Tibial nerve (tissue), 4 donors: Measurements from ENCODE around the gene MEN1. TPM values are rescaled to one million over a fixed set of nuclear protein-coding genes. Genes with fewer than 3 reads are reported as not detected.

Experiments
- DNase-seq, 2 donors: peaks; one replicate each; pipeline ENCODE4 v3.0.0-alpha.2; 2019; ENCODE audit warnings: low spot score in 2 of 2
- H3K27ac ChIP-seq, 4 donors: fragments of 200-600 bp; sonication (generic) in 3 of 4; one replicate each; pipeline ENCODE4 v1.5.1; 2017 to 2019; ENCODE audit warnings: mild to moderate bottlenecking in 1 of 4
- H3K27me3 ChIP-seq, 2 donors: fragments of 200-600 bp; sonication (generic) in 1 of 2; one replicate each; pipeline versions ENCODE4 v1.5.1 to v1.6.0; 2017 to 2019
- H3K36me3 ChIP-seq, 3 donors: fragments of 200-600 bp; sonication (generic); one replicate each; pipeline ENCODE4 v1.5.1; 2018 to 2019
- H3K4me1 ChIP-seq, 4 donors: fragments of 200-600 bp; sonication (generic) in 3 of 4; one replicate each; pipeline ENCODE4 v1.5.1; 2017 to 2019
- H3K4me3 ChIP-seq, 4 donors: fragments of 200-600 bp; sonication (generic) in 3 of 4; one replicate each; pipeline ENCODE4 v1.5.1; 2017 to 2019; ENCODE audit warnings: mild to moderate bottlenecking in 1 of 4, moderate library complexity in 1 of 4
- H3K9me3 ChIP-seq, 4 donors: fragments of 200-600 bp; sonication (generic) in 3 of 4; one replicate each; pipeline ENCODE4 v1.5.1; 2017 to 2019
- EP300 ChIP-seq, 2 donors: sonication (generic); formaldehyde crosslinking; IDR thresholded peaks; one replicate each; pipeline ENCODE4 v1.6.1; 2017; ENCODE audit warnings: antibody characterized with exemption in 2 of 2, mild to moderate bottlenecking in 1 of 2
- POLR2A ChIP-seq, 2 donors: fragments of 450-650 bp; IDR thresholded peaks; one replicate each; pipeline ENCODE4 v1.6.1; 2017; ENCODE audit warnings: antibody characterized with exemption in 2 of 2, mild to moderate bottlenecking in 2 of 2, moderate library complexity in 2 of 2
- WGBS, 2 donors: methylation state at CpG; one replicate each; pipeline ENCODE4 v1.1.5; 2018; 5-methylcytosine and 5-hydroxymethylcytosine counted together
- total RNA-seq, 4 donors: library from RNA; depleted of rRNA; stranded (reverse); fragments of >200 nt; gene quantifications; one replicate each; pipeline ENCODE4 v1.1.0, GENCODE V29; 2016
- TF ChIP-seq, protein P1 (sequence below), 5 experiments: fragments of 200-600 bp in 3 of 5; fragments of 450-650 bp in 2 of 5; sonication (generic) in 3 of 5; IDR thresholded peaks; one replicate each; pipeline ENCODE4 v1.5.1; 2016 to 2019; ENCODE audit warnings: antibody characterized with exemption in 5 of 5, mild to moderate bottlenecking in 3 of 5, moderate library complexity in 2 of 5

Gene MEN1
- total RNA-seq, 4 donors from 2014 or later = 15.3 to 30.9 (median 19.7) TPM

DNA sequence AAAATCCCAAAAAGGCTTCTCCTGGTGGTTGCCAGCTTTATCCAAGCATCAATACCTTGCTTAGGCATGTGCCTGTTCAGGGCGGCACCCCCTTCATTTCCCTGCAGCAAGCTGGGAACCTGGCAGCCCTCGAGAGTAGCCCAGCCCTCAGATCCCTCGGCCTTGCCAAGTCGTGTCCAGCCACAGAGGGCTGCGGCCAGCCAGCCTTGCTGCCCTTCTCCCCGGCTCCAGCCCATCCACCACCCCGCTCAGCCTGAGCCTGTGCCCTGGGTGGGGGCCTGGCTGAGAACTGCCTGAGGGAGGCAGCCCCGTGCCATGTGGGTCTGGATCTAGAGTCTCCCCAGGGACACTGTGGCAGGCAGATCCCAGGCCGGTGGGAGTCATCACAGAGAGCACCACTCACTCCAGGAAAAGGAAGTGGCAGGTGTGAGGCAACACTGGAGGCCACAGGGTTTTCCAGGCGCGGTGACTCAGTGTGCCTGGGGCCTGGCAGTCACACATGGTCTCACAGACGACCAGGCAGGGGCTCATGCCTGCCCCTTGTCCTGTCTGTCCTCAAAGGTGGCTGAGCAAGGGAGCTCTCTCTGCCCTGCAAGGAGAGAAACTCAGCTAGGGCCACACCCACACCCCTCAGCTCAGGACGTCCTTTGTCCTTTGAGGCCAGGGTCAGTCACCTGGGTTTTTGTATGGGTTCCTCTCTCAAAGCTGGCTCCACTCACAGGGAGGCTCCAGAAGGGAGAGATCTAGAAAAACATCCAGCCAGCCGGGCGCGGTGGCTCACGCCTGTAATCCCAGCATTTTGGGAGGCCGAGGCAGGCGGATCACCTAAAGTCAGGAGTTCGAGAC, 46.3 kb upstream of the MEN1 start:
- no peak for DNase-seq
- Histone ChIP-seq H3K4me3 (no peak overlapping the region), H3K4me1 (peaks cover 0 to 88% (median 73%) of the 10 kb centered on the region in 4 donors), H3K9me3 (no peaks in the 10 kb centered on the region), H3K36me3 (peaks cover 2 to 44% (median 5%) of the 10 kb centered on the region in 3 donors), H3K27me3 (no peaks in the 10 kb centered on the region), H3K27ac (peak overlapping the region; percentile 61 to 82 (median 80))
- TF ChIP-seq, protein P1, sequence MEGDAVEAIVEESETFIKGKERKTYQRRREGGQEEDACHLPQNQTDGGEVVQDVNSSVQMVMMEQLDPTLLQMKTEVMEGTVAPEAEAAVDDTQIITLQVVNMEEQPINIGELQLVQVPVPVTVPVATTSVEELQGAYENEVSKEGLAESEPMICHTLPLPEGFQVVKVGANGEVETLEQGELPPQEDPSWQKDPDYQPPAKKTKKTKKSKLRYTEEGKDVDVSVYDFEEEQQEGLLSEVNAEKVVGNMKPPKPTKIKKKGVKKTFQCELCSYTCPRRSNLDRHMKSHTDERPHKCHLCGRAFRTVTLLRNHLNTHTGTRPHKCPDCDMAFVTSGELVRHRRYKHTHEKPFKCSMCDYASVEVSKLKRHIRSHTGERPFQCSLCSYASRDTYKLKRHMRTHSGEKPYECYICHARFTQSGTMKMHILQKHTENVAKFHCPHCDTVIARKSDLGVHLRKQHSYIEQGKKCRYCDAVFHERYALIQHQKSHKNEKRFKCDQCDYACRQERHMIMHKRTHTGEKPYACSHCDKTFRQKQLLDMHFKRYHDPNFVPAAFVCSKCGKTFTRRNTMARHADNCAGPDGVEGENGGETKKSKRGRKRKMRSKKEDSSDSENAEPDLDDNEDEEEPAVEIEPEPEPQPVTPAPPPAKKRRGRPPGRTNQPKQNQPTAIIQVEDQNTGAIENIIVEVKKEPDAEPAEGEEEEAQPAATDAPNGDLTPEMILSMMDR (IDR thresholded peaks at IDR 0.05) = no peak
- TF ChIP-seq POLR2A (IDR thresholded peaks at IDR 0.05) = no peak
- TF ChIP-seq EP300 (IDR thresholded peaks at IDR 0.05) = peak in 1 of 2 donors; percentile 48
- 52 to 65% methylated on average over 17 to 19 of the region's 20 CpGs for WGBS, 2 donors

DNA sequence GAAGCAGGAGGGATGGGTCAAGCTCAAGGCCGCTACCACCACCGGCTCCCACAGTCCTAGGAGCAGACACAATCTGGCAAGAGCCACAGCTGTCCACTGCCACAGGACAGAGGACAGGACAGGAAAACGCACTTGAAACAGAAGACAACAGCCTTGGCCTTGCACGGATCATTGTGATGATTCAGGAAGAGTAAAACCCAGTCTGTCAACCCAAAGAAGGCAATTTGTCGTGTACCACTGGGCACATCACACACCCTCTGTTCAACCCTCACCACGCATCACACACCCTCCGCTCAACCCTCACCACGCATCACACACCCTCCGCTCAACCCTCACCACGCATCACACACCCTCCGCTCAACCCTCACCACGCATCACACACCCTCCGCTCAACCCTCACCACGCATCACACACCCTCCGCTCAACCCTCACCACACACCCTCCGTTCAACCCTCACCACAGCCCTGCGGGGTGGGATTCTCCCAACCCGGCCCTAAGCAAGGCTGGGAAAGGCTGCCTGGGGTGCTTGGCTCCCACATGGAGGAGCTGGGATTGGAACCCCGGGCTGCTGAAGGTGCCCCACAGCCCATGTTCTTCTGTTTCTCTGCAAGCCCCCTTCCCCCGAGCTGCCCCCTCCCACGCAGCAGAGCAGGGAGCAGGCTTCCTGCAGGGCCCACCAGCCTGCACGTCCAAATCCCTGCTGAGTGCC, 45.4 kb upstream of the MEN1 start:
- Histone ChIP-seq H3K27me3 (no peaks in the 10 kb centered on the region), H3K27ac (peak overlapping the region; percentile 61 to 82 (median 80)), H3K4me1 (peaks cover 0 to 91% (median 73%) of the 10 kb centered on the region in 4 donors), H3K36me3 (peaks cover 2 to 44% (median 5%) of the 10 kb centered on the region in 3 donors), H3K4me3 (no peak overlapping the region), H3K9me3 (no peaks in the 10 kb centered on the region)
- TF ChIP-seq POLR2A (IDR thresholded peaks at IDR 0.05) (no peak), EP300 (IDR thresholded peaks at IDR 0.05) (no peak)
- TF ChIP-seq, protein P1 (IDR thresholded peaks at IDR 0.05) = no peak
- WGBS, 2 donors = 66 to 78% methylated on average over 17 to 22 of the region's 22 CpGs
- no peak for DNase-seq

DNA sequence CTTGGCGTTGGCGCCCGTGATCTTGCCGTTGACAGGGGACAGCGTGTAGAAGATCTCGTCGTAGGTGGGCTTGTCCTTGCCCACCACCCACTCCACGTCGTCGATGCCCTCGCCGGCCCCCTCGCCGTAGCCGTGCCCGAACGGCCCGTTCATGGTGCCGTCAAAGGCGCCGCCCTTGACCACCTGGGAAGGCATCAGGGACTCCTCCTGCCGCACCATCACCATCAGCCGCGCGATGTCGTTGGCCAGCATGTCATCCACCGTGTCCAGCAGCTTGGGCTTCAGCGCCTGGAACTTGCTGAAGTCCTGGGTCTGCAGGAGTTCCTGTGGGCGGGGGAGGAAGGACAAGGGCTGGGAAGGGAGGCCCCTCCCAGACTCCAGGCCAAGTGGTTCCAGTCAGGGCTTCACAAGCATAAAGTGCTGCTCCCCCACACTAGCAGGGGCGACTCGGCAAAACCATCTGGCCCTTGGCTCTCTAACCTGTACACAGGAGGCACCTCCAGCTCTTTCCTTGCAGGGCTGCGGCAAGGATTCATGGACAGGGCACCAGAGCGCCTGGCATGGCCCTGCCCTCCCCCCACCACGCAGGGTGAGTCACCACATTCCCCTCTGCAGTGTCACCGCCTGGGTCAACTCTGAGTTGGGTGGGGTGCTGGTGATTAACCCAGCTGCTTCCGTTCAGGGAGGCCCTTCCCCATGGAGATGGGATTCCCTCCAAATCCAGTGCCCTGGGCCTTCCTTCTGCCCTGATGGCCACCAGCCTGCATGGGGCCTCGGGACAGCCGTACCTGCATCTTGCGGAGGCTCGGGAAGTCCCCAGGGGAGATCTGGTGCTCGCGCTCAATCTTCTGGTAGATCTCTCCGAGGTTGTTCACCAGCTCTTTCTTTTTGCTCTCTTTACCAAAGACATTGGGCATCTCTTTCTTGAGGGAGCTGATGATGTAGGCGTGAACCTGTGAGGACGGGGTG, 44.5 kb upstream of the MEN1 start:
- H3K27me3 ChIP-seq = no peaks in the 10 kb centered on the region
- H3K27ac ChIP-seq = peak overlapping the region; percentile 61 to 82 (median 80)
- H3K36me3 ChIP-seq = peaks cover 2 to 42% (median 5%) of the 10 kb centered on the region in 3 donors
- H3K9me3 ChIP-seq = no peaks in the 10 kb centered on the region
- TF ChIP-seq, protein P1 (IDR thresholded peaks at IDR 0.05) = no peak
- TF ChIP-seq POLR2A (IDR thresholded peaks at IDR 0.05) (no peak), EP300 (IDR thresholded peaks at IDR 0.05) (peak; percentile 41 to 93)
- WGBS, 2 donors = 50 to 61% methylated on average over 34 to 44 of the region's 45 CpGs
- no peak overlapping the region for H3K4me3 ChIP-seq
- peak; percentile 52 to 64 for DNase-seq
- H3K4me1 ChIP-seq = peaks cover 0 to 92% (median 74%) of the 10 kb centered on the region in 4 donors

DNA sequence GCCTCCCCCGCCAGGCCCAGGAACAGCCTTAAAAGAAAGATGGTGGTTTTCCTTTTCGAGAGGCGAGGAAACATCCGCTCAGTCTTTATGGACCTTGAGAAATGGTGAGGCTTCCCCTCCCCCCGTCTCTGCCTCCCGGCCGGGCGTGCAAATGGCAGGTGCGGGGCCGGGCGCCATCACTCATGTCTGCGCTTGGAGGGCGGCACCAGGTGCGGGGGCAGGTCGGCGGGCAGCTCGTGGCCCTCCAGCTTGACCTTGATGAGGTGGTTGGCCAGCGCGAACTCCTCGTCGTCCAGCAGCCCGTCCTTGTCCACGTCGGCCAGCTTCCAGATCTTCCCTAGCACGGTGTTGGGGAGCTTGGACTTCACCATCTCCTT, 43.8 kb upstream of the MEN1 start:
- H3K27ac ChIP-seq = peak overlapping the region in 3 of 4 donors; percentile 78 to 82 (median 82)
- 88 to 95% methylated on average over 25 of the region's 25 CpGs for WGBS, 2 donors

More for the DNA sequence above, 43.8 kb upstream of the MEN1 start:
- no peak for DNase-seq
- Histone ChIP-seq H3K4me1 (peaks cover 0 to 95% (median 74%) of the 10 kb centered on the region in 4 donors), H3K27me3 (no peaks in the 10 kb centered on the region), H3K9me3 (no peaks in the 10 kb centered on the region), H3K4me3 (no peak overlapping the region), H3K36me3 (peaks cover 2 to 35% (median 5%) of the 10 kb centered on the region in 3 donors)
- TF ChIP-seq POLR2A (IDR thresholded peaks at IDR 0.05) (no peak), EP300 (IDR thresholded peaks at IDR 0.05) (no peak)
- TF ChIP-seq, protein P1 (IDR thresholded peaks at IDR 0.05) = no peak
